Thymus (tissue), 11 donors: ENCODE data around the gene EME1. TPM values are rescaled to one million over a fixed set of nuclear protein-coding genes. Genes with fewer than 3 reads are reported as not detected.

ENCODE experiments used
- DNase-seq, 9 donors: peaks; one replicate each; pipeline ENCODE4 v3.0.0-alpha.2; 2013; ENCODE audit warnings: low spot score in 9 of 9, low read depth in 6 of 9, missing footprints in 1 of 9
- H3K27ac ChIP-seq, 2 donors: one replicate each; pipeline ENCODE4 v1.5.1; 2013; ENCODE audit warnings: control low read depth in 1 of 2, low read depth in 1 of 2, low read length in 1 of 2, mild to moderate bottlenecking in 1 of 2, moderate library complexity in 1 of 2
- H3K27me3 ChIP-seq, 2 donors: one replicate each; pipeline ENCODE4 v1.5.1; 2013; ENCODE audit warnings: low read length in 1 of 2; ENCODE audit not compliant: control insufficient read depth in 2 of 2, insufficient read depth in 1 of 2
- H3K36me3 ChIP-seq, 2 donors: one replicate each; pipeline ENCODE4 v1.5.1; 2013; ENCODE audit warnings: low read length in 1 of 2, mild to moderate bottlenecking in 1 of 2, moderate library complexity in 1 of 2; ENCODE audit not compliant: control insufficient read depth in 2 of 2, insufficient read depth in 2 of 2
- H3K4me1 ChIP-seq, 2 donors: one replicate each; pipeline ENCODE4 v1.5.1; 2013; ENCODE audit warnings: low read length in 2 of 2; ENCODE audit not compliant: control insufficient read depth in 2 of 2, insufficient read depth in 2 of 2
- H3K4me3 ChIP-seq, 2 donors: one replicate each; pipeline ENCODE4 v1.5.1; 2013; ENCODE audit warnings: low read length in 2 of 2, control low read depth in 1 of 2, mild to moderate bottlenecking in 1 of 2
- H3K9me3 ChIP-seq, 2 donors: one replicate each; pipeline ENCODE4 v1.5.1; 2013; ENCODE audit warnings: low read length in 1 of 2, mild to moderate bottlenecking in 1 of 2; ENCODE audit not compliant: control insufficient read depth in 2 of 2, insufficient read depth in 1 of 2
- WGBS: extraction: QIAGEN DNeasy Blood & Tissue Kit; methylation state at CpG from one replicate; pipeline ENCODE4 v1.1.7; 2013; 5-methylcytosine and 5-hydroxymethylcytosine counted together
- polyA plus RNA-seq: library from polyadenylated mRNA; stranded (reverse); fragments of 200-250 nt; gene quantifications from one replicate; pipeline ENCODE4 v1.2.3, GENCODE V29; 2013
- total RNA-seq: library from RNA; stranded (reverse); fragments of 120-200 nt; gene quantifications from one replicate; pipeline ENCODE4 v1.2.4, GENCODE V29; 2013
- donor health status: healthy.

EME1 gene
- total and polyA plus RNA-seq, 2 donors = 1.4 to 7.7 TPM

GRCh38 chr17:50347117-50347893 lies 25.7 kb upstream of the EME1 start:
- H3K27ac ChIP-seq = no peak overlapping the region

GRCh38 chr17:50347894-50348291 lies 25.1 kb upstream of the EME1 start:
- Histone ChIP-seq H3K4me3 (no peak overlapping the region), H3K9me3 (no peaks in the 10 kb centered on the region)

More at GRCh38 chr17:50347117-50347893, 25.7 kb upstream of the EME1 start:
- Histone ChIP-seq H3K9me3 (no peaks in the 10 kb centered on the region), H3K36me3 (peaks cover under 1 to 4% of the 10 kb centered on the region in 2 donors), H3K4me3 (peak overlapping the region; percentile 78 to 93), H3K4me1 (peaks cover 8 to 25% of the 10 kb centered on the region in 2 donors), H3K27me3 (peaks cover 0 to 3% of the 10 kb centered on the region in 2 donors)
- no peak for DNase-seq
- WGBS = 73% methylated on average over 17 of the region's 17 CpGs

GRCh38 chr17:50348522-50349242 lies 24.3 kb upstream of the EME1 start:
- Histone ChIP-seq H3K36me3 (peaks cover 8 to 15% of the 10 kb centered on the region in 2 donors), H3K4me3 (no peak overlapping the region), H3K9me3 (no peaks in the 10 kb centered on the region), H3K4me1 (peaks cover 8 to 25% of the 10 kb centered on the region in 2 donors), H3K27ac (peak overlapping the region in 1 of 2 donors; percentile 18), H3K27me3 (peaks cover 0 to 3% of the 10 kb centered on the region in 2 donors)
- DNase-seq = no peak
- 95% methylated on average over 7 of the region's 7 CpGs for WGBS

More at GRCh38 chr17:50347894-50348291, 25.1 kb upstream of the EME1 start:
- H3K4me1 ChIP-seq = peaks cover 8 to 25% of the 10 kb centered on the region in 2 donors
- peaks cover 6 to 10% of the 10 kb centered on the region in 2 donors for H3K36me3 ChIP-seq
- no peak for DNase-seq
- no peak overlapping the region for H3K27ac ChIP-seq
- WGBS = 94% methylated on average over 3 of the region's 3 CpGs
- H3K27me3 ChIP-seq = peaks cover 0 to 3% of the 10 kb centered on the region in 2 donors

- WGBS = 98% methylated on average over 5 of the region's 5 CpGs
- Histone ChIP-seq H3K4me3 (no peak overlapping the region), H3K36me3 (peaks cover 13 to 21% of the 10 kb centered on the region in 2 donors), H3K4me1 (peaks cover 8 to 25% of the 10 kb centered on the region in 2 donors), H3K27me3 (peaks cover 0 to 3% of the 10 kb centered on the region in 2 donors), H3K9me3 (no peaks in the 10 kb centered on the region), H3K27ac (no peak overlapping the region)
- no peak for DNase-seq
Observed at GRCh38 chr17:50349243-50349600, 23.8 kb upstream of the EME1 start.

- H3K27ac ChIP-seq = no peak overlapping the region
- DNase-seq = no peak
Observed at GRCh38 chr17:50350733-50351132, 22.3 kb upstream of the EME1 start.

GRCh38 chr17:50352072-50352692 lies 20.8 kb upstream of the EME1 start:
- Histone ChIP-seq H3K4me3 (no peak overlapping the region), H3K27ac (no peak overlapping the region), H3K36me3 (peaks cover 41 to 50% of the 10 kb centered on the region in 2 donors), H3K4me1 (peaks cover under 1 to 8% of the 10 kb centered on the region in 2 donors), H3K9me3 (no peaks in the 10 kb centered on the region), H3K27me3 (no peaks in the 10 kb centered on the region)
- 88% methylated on average over 6 of the region's 6 CpGs for WGBS
- no peak for DNase-seq

More at GRCh38 chr17:50350733-50351132, 22.3 kb upstream of the EME1 start:
- Histone ChIP-seq H3K4me1 (peaks cover 6 to 15% of the 10 kb centered on the region in 2 donors), H3K36me3 (peaks cover 27 to 35% of the 10 kb centered on the region in 2 donors), H3K4me3 (no peak overlapping the region), H3K9me3 (no peaks in the 10 kb centered on the region), H3K27me3 (no peaks in the 10 kb centered on the region)
- 97% methylated on average over 2 of the region's 2 CpGs for WGBS

GRCh38 chr17:50352693-50353599 lies 20.1 kb upstream of the EME1 start:
- WGBS = 96% methylated on average over 21 of the region's 21 CpGs
- Histone ChIP-seq H3K9me3 (no peaks in the 10 kb centered on the region), H3K27me3 (no peaks in the 10 kb centered on the region), H3K4me3 (no peak overlapping the region), H3K36me3 (peaks cover 47 to 57% of the 10 kb centered on the region in 2 donors), H3K4me1 (peaks cover 0 to 4% of the 10 kb centered on the region in 2 donors), H3K27ac (no peak overlapping the region)
- DNase-seq = no peak

GRCh38 chr17:50353600-50354195 lies 19.3 kb upstream of the EME1 start:
- no peaks in the 10 kb centered on the region for H3K4me1 ChIP-seq
- no peak for DNase-seq
- H3K4me3 ChIP-seq = no peak overlapping the region
- 98% methylated on average over 27 of the region's 27 CpGs for WGBS
- no peak overlapping the region for H3K27ac ChIP-seq
- no peaks in the 10 kb centered on the region for H3K9me3 ChIP-seq
- H3K36me3 ChIP-seq = peaks cover 54 to 64% of the 10 kb centered on the region in 2 donors
- no peaks in the 10 kb centered on the region for H3K27me3 ChIP-seq
